GM10248 (cell line): ENCODE results near the gene MALRD1.

ENCODE experiments used
- CTCF ChIA-PET: fragments of 300-600 bp; sonication (Branson Sonifier 250); formaldehyde crosslinking; extraction: SDS; loops from one replicate; lab custom pipeline; 2021; ENCODE audit warnings: antibody characterized with exemption; lab: Yijun Ruan, JAX
- POLR2A ChIA-PET: fragments of 350-650 bp; sonication (Branson Sonifier 250); formaldehyde crosslinking; extraction: SDS; loops from one replicate; lab custom pipeline; 2020; ENCODE audit warnings: antibody characterized with exemption; lab: Yijun Ruan, JAX
- DNase-seq: peaks from one replicate; pipeline ENCODE4 v3.0.0; 2012; ENCODE audit errors: extremely low spot score
- TF ChIP-seq, protein P1 (sequence below): IDR thresholded peaks from 2 replicates; pipeline ENCODE4 v1.5.1; 2012; ENCODE audit warnings: mild to moderate bottlenecking, low read depth; ENCODE audit errors: extremely low read depth, missing control alignments, control extremely low read depth

The MALRD1 gene

DNA sequence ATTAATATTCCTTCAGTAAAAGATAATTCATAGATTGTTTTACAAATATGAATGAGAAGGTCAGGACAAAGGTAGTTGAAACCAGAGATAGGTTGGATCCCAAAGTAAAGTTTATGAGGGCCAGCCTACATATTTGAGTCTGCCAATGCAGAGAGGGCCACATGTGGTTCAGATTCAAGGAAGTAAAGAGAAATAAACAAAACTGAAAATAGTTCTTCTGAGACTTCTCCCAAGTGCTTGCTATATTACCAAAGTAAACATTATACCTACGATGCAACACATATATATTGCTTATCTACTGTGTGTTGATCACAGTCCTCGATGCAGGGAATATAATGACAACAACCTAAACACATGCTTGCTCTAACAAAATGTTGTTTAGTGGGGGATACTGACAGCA lies 109.8 kb downstream of the MALRD1 start:
- TF ChIP-seq, protein P1, sequence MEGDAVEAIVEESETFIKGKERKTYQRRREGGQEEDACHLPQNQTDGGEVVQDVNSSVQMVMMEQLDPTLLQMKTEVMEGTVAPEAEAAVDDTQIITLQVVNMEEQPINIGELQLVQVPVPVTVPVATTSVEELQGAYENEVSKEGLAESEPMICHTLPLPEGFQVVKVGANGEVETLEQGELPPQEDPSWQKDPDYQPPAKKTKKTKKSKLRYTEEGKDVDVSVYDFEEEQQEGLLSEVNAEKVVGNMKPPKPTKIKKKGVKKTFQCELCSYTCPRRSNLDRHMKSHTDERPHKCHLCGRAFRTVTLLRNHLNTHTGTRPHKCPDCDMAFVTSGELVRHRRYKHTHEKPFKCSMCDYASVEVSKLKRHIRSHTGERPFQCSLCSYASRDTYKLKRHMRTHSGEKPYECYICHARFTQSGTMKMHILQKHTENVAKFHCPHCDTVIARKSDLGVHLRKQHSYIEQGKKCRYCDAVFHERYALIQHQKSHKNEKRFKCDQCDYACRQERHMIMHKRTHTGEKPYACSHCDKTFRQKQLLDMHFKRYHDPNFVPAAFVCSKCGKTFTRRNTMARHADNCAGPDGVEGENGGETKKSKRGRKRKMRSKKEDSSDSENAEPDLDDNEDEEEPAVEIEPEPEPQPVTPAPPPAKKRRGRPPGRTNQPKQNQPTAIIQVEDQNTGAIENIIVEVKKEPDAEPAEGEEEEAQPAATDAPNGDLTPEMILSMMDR = no peak
- CTCF ChIA-PET = interaction anchor here (1.7 kb wide), 1 partner anchor 9 kb away, joined by 3 read pairs; no protein-coding TSS in a partner anchor
- DNase-seq = no peak
- POLR2A ChIA-PET = no interaction called here

DNA sequence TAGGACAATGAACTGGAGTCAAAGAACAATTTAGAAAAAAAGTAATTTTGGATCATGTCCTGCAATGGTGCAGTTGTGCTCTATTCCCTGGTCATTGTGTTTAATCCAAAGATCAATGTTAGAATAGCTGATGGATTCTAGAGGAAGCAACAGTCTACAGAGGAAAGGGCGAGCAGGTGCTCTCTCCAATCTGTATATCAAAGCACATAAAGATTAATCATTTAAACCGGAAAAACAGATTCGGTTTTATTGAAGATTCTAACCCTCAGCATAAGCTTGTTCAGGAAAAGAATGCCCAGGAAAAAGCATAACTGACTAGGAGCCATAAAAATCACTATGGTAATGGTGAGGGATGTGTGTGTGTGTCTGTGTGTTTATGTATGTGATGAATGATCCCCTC lies 110.3 kb downstream of the MALRD1 start:
- TF ChIP-seq, protein P1 = no peak
- DNase-seq = no peak
- ChIA-PET CTCF (interaction anchor here (1.4 to 1.7 kb wide), 2 partner anchors 9 to 21 kb away, joined by 3 to 5 read pairs; no protein-coding TSS in a partner anchor), POLR2A (no interaction called here)

DNA sequence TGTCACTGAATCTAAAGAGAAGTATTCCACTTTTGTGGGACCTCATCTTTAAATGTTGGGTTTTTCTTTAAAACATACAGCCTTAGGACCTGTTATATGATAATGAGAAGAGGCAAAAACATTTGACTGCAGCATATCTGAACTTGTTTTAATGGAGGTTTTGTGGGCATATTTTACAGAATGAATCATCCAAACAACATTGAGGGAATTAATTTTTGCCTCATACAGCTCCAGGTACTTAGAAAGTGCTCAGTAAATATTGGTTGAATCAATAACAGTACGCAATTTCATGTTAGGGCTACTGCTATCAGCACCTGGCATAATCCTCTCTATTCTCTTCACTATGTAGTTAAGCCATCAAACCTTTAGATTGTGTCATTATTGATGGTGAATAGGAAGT lies 115.9 kb downstream of the MALRD1 start:
- CTCF ChIA-PET = interaction anchor here (2.1 kb wide), 1 partner anchor 14 kb away, joined by 5 read pairs; no protein-coding TSS in a partner anchor
- DNase-seq = no peak
- POLR2A ChIA-PET = no interaction called here
- TF ChIP-seq, protein P1 = no peak

DNA sequence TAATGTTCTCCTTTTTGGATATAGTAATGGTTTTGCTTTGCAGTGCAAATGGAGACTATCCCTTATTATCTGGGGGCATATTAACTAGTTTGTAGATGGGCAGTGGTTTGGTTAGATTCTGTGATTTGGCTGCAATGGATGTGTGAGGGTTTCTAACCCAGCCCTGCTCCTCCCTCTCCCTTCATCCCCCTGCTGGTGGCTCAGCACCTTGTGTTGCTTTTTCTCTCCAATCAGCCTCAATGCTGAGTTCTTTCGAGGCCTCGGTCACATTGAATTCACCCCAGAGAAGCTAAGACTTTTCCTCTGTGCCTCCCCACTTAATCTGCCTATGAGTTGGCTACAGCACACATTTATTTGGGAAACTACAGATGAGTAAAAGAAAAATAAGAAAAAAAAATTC lies 120.0 kb downstream of the MALRD1 start:
- POLR2A ChIA-PET = no interaction called here
- CTCF ChIA-PET = interaction anchor here (1.0 to 1.6 kb wide), 3 partner anchors 10 to 25 kb away, joined by 3 to 5 read pairs (median 3); no protein-coding TSS in a partner anchor
- DNase-seq = no peak
- TF ChIP-seq, protein P1 = no peak

DNA sequence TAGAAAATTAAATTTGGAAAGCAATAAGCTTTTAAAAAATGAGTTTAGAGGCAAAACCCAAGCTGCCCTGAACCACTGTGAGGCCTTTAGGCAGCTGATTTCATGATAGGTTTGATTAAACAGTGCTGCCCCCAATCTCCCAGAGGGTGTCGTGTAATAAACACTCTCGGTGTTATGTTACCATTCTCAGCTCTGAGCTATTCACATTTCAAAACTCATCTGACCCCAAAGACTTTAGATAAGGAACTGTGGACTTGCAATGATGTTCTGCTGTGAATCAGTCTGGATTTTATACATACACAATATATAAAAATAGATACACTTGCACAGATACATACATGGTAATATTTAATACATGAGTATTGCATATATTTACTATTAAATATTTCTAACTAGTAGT lies 120.4 kb downstream of the MALRD1 start:
- POLR2A ChIA-PET = no interaction called here

DNA sequence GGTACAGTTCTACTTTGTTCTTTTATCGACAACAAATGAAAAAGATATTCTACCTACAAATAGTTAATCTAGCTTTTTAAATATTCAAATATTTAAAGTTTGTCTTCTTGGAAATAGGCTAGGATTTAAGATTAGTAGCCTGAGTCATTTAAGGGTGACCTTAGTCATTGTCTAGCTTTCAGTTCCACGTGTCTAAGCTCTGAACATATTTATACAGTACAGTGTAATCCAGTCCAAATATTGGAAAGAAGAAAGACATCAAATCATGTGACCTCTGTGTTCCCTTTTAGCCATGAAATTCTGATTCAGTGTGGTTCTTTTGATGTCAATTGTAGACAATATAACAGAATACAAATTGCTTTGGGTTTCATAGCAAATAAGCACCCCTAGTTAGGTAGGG lies 121.1 kb downstream of the MALRD1 start:
- ChIA-PET POLR2A (no interaction called here), CTCF (interaction anchor here (1.2 to 1.6 kb wide), 3 partner anchors 11 to 24 kb away, joined by 3 to 5 read pairs (median 4); no protein-coding TSS in a partner anchor)

More for the DNA sequence above, 120.4 kb downstream of the MALRD1 start:
- CTCF ChIA-PET = interaction anchor here (1.0 to 1.6 kb wide), 3 partner anchors 9 to 25 kb away, joined by 3 to 5 read pairs (median 3); no protein-coding TSS in a partner anchor
- DNase-seq = no peak
- TF ChIP-seq, protein P1 = no peak

More for the DNA sequence above, 121.1 kb downstream of the MALRD1 start:
- TF ChIP-seq, protein P1 = no peak
- no peak for DNase-seq
